Daoy (cell line): ENCODE data around the gene FAM221B. TPM values are rescaled to one million over a fixed set of nuclear protein-coding genes. Genes with fewer than 3 reads are reported as not detected.

Experiments used
- DNase-seq: peaks from one replicate; pipeline ENCODE4 v3.0.0-alpha.2; 2015; ENCODE audit warnings: low read depth
- total RNA-seq: library from RNA; depleted of rRNA; stranded (reverse); fragments of >200 nt; shearing (Covaris generic); gene quantifications from 2 replicates; pipeline ENCODE4 v1.2.3, GENCODE V29; 2014

The FAM221B gene
- total RNA-seq, 1 experiment from 2014 or later, result not detected

- peak; percentile 80 for DNase-seq
These were observed 19.4 kb upstream of the FAM221B start for GRCh38 chr9:35847792-35848572.

GRCh38 chr9:35845824-35846771 is 17.6 kb upstream of the FAM221B start:
- no peak for DNase-seq

DNA sequence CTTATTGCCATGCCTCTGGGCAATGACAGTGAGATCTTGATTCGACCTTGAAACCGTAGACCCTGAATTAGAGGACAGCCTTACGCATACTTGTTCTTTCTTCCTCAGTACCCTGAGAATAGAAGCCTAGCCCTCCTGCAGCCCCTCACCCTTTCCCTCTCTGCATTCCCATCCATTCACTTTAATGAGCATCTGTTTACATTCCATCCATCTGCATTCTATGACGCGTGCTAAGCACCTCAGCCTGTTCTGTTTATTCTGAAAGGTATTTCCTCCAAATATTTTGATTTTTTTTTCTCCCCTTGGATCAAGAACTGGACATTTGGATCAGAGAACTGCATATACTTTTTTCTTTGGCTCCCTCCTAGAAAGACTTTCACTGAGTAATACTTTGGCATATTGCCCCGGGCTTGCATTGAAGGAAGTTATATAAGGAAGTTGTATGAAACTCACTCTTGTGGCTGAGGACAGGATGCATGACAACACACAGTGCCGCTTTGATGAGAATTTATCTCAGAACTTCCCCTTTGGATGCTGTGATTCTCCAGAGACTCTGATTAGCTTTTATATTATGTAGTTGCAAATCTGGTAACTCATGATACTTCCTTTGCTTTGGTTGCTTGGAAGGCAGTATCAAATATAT is 16.2 kb upstream of the FAM221B start:
- peak; percentile 87 for DNase-seq

DNA sequence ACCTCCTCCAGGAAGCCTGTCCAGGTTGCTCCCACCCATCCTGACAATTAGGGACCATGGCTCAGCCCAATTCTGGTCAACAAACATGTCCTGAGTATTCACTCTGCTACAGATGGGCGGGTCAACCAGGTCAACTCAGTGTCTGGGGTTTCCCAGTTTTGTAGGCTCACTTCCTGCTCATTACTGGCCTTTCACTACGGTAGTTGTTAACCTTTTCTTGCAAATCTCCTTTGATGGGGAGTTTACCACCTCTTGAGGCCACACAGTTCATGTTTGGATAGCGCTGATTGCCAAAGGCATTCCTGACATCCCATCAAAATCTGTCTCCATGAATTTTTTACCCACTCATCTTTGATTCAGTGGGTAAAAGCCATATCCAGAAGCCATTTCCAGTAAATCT is 14.3 kb upstream of the FAM221B start:
- DNase-seq, result no peak

GRCh38 chr9:35842020-35842745 is 13.7 kb upstream of the FAM221B start:
- no peak for DNase-seq

DNA sequence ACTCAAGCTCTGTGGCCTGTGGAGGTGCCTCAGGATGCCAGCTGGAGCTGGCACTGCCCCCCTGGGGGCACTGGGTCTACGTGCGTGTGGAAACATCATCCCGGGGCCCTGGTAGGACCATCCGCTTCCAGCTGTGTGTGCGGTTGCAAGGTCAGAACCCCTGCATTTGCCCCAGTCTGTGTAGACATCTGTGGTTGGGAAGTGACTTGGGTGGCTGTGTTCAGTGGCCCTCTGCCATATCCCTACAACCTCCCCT is 13.0 kb upstream of the FAM221B start:
- DNase-seq, result no peak

DNA sequence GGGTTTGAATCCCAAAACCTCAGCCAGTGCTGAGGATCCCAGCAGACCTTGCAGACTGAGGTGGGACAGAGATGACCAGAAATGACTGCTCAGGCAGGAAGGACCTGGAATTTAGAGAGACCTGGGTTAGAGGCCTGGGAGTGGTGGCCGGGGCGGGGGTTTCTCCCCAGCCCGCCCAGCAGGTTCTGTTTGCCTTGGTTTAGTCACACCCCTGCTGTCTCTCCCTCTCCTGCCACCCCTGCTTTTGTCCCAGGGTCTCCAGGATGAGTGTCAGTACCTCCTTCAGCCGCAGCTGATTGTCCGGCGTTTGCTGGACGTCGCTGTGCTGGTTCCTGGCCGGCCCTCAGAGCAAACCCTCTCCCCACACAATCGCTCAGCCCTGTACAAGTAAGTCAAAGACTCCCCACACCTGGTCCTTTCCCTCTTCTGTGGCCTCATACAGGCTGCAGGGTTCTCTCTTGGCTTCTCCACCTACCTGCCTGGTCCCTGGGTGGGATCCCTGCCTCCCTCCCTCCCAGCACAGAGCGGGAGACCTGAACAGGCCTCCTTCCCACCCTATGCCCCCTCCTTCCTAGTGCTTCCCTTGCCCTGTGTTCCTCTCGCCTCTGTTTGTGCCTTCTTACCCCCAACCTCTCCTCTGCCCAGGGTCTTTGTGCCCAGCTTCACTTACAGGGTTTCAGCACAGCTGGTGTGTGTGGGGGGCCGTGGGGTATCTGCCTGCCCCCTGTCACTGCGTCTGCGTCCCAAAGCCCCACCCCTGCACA is 12.5 kb upstream of the FAM221B start:
- no peak for DNase-seq

DNA sequence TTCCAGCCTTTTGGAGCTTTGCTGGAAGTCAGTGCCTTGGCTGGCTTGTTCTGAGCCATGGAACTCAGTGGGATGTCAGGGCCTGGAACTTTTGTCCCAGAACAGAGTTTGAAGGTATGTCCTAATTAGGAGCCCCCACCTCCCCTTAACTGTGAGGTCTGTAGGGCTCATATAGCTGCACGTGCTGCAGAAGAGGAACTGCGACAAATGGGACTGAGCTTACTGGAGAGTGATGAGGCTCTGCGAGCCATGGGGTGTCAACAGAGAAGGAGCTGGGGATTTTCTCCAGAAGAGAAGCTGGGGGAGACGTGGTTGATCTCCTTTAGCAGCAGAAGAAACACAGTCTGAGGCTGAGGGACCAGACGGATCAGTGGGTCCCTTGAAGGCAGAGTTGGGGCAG is 11.4 kb upstream of the FAM221B start:
- DNase-seq, result no peak

DNA sequence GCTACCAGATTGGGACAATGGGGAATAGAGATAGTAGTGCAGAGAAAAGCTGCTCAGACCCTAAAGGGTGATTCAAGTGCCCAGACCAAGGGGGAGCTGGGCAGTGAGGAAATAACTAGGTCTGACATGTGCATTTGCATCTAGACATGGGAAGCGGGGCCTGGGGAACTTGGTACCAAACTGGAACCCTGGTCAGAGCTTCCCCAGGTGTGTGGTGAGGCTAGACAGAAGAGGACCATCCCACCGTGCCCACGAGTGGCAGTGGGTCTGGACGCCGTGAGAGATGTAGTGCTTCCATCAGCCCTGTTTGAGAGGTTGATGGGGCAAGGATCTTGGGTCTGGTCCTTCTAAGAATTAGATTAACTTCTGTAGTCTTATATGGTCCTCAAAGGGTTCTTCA is 8.1 kb upstream of the FAM221B start:
- no peak for DNase-seq

DNA sequence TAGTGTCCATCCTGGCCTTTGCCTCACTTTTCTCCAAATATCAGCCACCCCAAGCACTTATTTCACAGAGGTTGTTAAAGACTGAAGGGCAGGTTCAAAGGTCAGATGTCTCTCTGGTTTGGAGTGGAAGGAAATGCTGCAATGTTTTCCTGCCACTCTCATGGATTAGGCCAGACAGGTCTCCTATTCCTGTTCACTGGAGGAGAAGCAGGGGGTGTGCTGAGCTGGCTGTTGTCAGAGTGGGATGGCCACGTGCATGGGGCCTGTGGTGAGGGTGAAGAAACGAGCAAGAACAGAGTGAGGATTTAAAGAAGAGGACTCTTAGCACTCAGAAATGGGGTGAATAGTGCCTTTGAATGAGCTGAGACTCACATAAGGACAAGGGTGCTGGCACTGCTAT is 7.2 kb upstream of the FAM221B start:
- DNase-seq, result no peak

DNA sequence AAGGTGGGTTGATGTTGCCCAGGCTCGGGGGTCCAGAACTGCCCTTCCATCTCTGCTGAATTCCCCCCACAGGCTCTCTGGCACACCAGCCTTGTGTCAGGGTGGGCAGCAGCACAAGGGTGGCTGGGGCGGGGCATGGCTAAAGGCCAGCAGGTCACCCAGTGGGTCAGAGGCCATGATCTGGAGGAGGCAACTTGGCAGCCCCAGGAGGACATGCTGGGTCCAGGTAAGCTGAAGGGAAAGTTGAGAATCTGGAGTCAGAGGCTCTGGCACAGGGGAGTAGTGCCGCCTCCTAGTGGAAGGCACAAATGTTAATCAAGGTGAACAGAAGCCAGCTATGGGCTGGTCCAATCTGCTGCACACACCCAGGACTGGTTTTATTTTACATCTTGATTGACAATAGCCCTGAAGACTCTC is 6.7 kb upstream of the FAM221B start:
- DNase-seq, result no peak

DNA sequence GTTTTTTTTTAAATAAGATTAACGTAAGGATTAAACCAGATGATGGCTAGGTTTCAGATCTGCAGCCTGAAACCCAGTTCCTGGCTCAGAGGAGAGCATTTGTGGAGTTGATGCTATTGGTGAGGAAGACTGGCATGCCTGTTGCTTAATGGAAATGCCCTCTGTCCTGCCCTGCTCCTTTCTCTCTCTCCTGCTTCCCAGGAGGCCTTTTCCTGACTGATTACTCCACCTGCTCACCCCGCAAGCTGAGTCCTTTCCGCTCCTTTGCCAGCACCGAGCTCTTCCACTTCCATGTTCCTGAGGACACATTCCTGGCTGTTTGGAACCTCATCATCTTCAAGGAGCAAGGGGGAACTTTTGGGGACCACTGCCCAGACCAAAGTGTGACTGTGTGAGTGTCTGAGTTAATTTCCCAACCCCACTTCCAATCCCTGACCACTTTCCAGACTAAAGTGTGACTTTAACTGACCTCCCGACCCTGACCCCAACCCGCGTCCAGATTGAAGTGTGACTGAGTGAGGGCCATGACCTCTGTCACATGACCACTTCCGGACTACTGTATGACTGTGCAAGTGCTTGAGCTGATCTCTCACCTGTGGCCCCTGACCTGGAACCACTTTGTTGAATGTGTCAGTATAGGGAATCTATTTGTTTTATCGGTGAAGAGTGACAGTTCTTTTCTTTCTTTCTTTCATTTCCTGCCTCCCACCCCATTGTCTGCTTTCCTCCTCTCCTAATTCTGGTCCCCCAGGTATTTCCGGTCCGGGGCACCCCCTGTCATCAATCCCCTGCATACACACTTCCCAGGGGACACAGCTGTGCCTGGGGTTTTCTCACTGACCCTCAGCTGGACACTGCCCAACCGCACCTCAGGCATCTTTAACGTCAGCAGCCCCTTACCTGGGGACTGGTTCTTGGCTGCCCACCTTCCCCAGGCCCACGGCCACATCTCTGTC is 6.0 kb upstream of the FAM221B start:
- no peak for DNase-seq

DNA sequence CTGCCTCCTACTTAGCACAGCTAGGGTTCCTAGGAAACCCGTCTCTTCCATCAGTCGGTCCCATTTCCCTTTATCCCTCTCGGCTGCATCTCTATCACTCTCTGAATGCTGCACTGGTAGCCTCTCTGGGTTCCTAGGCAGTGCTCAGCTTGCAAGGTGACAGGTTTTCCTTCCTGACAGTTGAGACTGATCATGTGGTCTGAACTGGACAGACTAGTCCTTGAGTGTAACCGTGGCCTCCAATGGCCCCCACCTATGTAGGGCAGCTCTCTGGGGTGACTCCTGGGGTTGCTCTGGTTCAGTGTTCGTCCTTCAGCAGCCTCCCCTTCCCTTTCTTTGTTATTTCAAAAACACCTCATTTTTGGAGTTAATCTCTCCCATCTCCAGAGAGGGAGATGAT is 4.3 kb upstream of the FAM221B start:
- DNase-seq, result no peak

DNA sequence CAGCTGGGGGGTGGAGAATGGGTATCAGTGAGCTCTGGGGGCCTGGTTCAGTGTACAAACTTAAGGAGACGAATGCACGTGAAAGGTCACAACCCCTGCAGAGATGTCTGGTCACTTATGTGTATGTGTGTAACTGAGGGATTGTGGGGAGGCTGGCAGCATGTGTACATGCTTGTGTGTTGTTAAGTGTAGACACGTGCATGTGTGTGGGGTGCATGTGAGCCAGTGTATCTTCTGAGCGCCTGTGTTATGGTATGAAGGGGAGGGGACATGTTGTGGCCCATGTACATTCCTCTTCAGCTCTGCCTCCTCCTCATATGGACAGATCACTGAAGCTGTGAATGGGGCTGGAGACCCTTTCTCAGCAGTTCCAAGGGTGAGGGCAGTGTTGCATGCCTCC is 2.5 kb upstream of the FAM221B start:
- DNase-seq, result no peak

GRCh38 chr9:35829764-35830096 is 1.2 kb upstream of the FAM221B start:
- DNase-seq, result no peak

DNA sequence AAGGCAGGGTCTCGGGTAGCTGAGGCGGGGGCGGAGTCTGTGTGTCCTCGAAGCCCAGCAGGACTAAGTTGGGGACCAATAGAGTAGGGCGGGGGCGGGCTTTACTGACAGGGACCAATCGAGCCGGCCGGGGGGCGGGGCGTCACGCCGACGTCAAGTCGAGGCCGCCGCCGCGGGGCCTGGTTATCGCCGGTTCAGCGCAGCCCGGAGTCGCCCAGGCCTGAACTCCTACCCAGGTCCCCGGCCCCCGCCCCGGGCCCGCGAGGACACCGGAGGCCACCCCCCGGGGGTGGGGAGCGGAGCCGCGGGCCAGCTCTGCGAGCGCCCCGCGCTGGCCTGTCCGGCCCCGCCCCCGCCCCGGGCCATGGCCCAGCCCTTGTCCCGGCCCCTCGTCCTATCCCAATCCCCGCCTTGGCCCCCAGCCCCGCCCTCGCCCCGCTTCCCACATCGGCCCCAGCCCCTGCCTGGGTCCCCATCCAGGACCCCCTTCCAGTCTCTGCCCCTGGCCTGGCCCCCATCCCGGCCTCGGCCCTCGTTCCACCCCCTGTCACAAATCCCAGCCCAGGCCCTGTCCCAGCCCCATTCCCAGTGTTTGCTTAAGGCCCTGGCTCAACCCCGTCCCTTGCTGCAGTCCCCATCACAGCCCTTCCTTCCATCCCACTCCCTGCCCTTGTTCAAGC is 692 bp upstream of the FAM221B start, which contains the start of gene TMEM8B:
TMEM8B (plus strand) TSS at position 145 of the 680 bp plus-strand sequence; CDS start at position 365, 220 bp downstream.
- peak; percentile 96 for DNase-seq

DNA sequence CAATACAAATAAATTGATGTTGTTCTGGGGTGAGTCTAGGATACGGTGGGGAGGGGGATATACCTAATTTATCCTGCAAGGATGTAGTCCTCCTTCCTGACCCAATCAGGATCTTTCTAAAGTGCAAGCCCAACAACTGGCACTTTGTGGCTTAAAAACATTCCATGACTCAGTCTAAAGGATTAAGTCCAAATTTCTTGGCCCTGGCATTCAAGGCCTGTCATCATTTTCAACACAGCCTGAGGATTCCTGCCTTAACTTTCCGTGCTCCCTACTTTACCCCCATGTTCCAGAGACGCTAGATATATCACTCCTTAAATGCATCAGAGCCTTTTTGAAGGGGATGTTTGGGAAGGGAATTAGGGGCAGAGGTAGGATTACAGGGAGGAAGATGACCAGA is 1.0 kb downstream of the FAM221B start:
- peak; percentile 36 for DNase-seq

DNA sequence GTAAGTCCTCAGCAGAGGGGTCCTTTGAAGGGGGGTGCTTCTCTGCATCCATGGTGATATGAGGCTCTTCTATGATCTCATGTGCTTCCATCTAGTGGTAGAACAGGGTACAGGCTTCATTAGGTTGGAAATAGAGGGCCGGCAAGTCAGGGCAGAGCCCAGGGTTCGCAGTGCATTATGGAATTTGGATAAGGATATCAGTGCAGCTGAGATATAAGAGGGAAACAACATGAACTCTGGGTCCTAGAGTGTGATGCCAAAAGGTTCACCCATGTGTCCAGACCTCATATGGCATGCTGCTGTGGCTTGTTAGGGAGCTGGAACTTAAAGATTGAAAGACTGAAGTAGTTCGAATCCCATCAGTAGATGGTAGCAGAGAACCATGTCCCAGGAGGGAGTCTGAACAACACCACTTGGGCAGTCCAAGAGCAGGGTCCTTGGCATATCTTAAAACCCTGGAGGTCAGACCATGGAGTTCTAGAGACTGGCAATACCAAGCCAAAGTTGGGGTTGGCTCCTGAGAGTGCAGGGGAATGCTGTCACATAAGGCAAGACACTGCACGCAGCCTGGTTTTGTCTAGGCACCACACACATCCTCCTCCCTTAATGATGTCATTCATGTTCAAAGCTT is 2.3 kb downstream of the FAM221B start:
- peak; percentile 43 for DNase-seq

DNA sequence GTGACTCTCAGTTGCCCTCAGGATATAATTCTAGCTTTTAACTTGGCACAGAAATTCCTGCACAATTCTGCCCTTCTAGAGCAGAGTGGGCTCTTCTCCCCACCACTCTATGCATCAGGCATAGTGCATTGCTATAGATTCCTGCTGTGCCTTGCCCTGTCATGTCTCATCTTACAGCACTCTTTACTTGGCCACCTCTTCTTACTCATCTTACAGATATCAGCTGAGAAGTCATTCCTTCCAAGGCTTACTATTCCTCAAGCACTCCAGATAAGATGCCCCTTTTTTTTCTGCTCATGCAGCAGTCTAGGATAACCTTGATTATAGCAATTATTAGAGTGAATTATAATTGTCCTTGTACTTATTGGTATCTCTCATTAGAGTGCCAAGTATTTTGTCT is 5.6 kb downstream of the FAM221B start:
- DNase-seq, result no peak
